CD4-positive, alpha-beta T cell (primary cell): ENCODE data around the gene GLG1. TPM values are rescaled to one million over a fixed set of nuclear protein-coding genes. Genes with fewer than 3 reads are reported as not detected.
A peak's percentile ranks its signal among the peaks of the same experiment; 100 is the strongest.

Source experiments
- ATAC-seq: fragments of 200-7000 bp; cut with Tn5 transposase; one replicate; pipeline ENCODE4 v1.10.0; 2022; ENCODE audit warnings: mild to moderate bottlenecking; ENCODE audit not compliant: poor library complexity
- CTCF ChIA-PET: fragments of 350-600 bp; sonication (Branson Sonifier 250); formaldehyde crosslinking; loops from one replicate; lab custom pipeline; 2021; ENCODE audit warnings: antibody characterized with exemption, inconsistent platforms; lab: Charles Lee
- POLR2A ChIA-PET: fragments of 350-600 bp; sonication (Branson Sonifier 250); formaldehyde crosslinking; loops from one replicate; lab custom pipeline; 2021; ENCODE audit warnings: antibody characterized with exemption, inconsistent platforms; lab: Charles Lee
- DNase-seq, 14 experiments: peaks; one replicate each; pipeline ENCODE4 v3.0.0-alpha.2; 2013 to 2020; ENCODE audit warnings: mixed read lengths in 2 of 14
- H3K27ac ChIP-seq, 2 donors: one replicate each; pipeline versions ENCODE4 v1.5.1 to v1.7.0; 2013; ENCODE audit warnings: low read length in 2 of 2, low read depth in 1 of 2, mild to moderate bottlenecking in 1 of 2
- H3K27me3 ChIP-seq, 2 experiments: 1 replicate in 1 of 2; 2 replicates in 1 of 2; pipeline versions ENCODE4 v1.6.1 to v1.7.0; 2013; ENCODE audit warnings: low read length in 2 of 2, control low read depth in 1 of 2, mild to moderate bottlenecking in 1 of 2, moderate library complexity in 1 of 2; ENCODE audit not compliant: insufficient read depth in 2 of 2, control insufficient read depth in 1 of 2
- H3K36me3 ChIP-seq: one replicate; pipeline ENCODE4 v1.6.1; 2013; ENCODE audit warnings: low read length, control low read depth; ENCODE audit not compliant: insufficient read depth
- H3K4me1 ChIP-seq: one replicate; pipeline ENCODE4 v1.6.1; 2013; ENCODE audit warnings: low read length, control low read depth; ENCODE audit not compliant: insufficient read depth
- H3K4me3 ChIP-seq: one replicate; pipeline ENCODE4 v1.5.1; 2013; ENCODE audit warnings: mild to moderate bottlenecking, low read length, moderate library complexity
- H3K9me3 ChIP-seq, 2 experiments: 1 replicate in 1 of 2; 2 replicates in 1 of 2; pipeline versions ENCODE4 v1.6.1 to v1.7.0; 2013; ENCODE audit warnings: low read length in 2 of 2, mild to moderate bottlenecking in 2 of 2, control low read depth in 1 of 2, moderate library complexity in 1 of 2; ENCODE audit not compliant: control insufficient read depth in 1 of 2, insufficient read depth in 1 of 2
- H3K27ac Mint-ChIP-seq: one replicate; pipeline ENCODE4 v1.8.0; 2020; ENCODE audit warnings: mixed read lengths
- H3K27me3 Mint-ChIP-seq: one replicate; pipeline ENCODE4 v1.8.0; 2021; ENCODE audit warnings: mixed read lengths
- H3K36me3 Mint-ChIP-seq: one replicate; pipeline ENCODE4 v1.8.0; 2021; ENCODE audit warnings: low read depth, mixed read lengths
- H3K4me1 Mint-ChIP-seq: one replicate; pipeline ENCODE4 v1.8.0; 2021; ENCODE audit warnings: low read depth, mixed read lengths
- H3K4me3 Mint-ChIP-seq: one replicate; pipeline ENCODE4 v1.8.0; 2020; ENCODE audit warnings: mild to moderate bottlenecking, mixed read lengths
- H3K9me3 Mint-ChIP-seq: one replicate; pipeline ENCODE4 v1.8.0; 2020; ENCODE audit warnings: mixed read lengths
- intact Hi-C, 2 experiments: fragments of 100-400 bp; cut with DNase I in 1 of 2; cut with micrococcal nuclease in 1 of 2; formaldehyde crosslinking; loops; one replicate each; pipeline versions ENCODE4 v1.15.1 to v1.9.0; 2023 to 2025; cut with DNase I, micrococcal nuclease
- total RNA-seq, 174 experiments: library from RNA in 2 of 174; stranded (reverse) in 2 of 174; gene quantifications; one replicate each; pipeline ENCODE4 v1.2.3 and lab custom pipeline; 2021 to 2026
- TF ChIP-seq, protein P1 (sequence below): fragments of 200-600 bp; IDR thresholded peaks from one replicate; pipeline ENCODE4 v1.8.0; 2022; ENCODE audit warnings: antibody characterized with exemption, mild to moderate bottlenecking

GLG1 gene
- total RNA-seq, 2 experiments from 2014 or later: 110 to 114 TPM

DNA sequence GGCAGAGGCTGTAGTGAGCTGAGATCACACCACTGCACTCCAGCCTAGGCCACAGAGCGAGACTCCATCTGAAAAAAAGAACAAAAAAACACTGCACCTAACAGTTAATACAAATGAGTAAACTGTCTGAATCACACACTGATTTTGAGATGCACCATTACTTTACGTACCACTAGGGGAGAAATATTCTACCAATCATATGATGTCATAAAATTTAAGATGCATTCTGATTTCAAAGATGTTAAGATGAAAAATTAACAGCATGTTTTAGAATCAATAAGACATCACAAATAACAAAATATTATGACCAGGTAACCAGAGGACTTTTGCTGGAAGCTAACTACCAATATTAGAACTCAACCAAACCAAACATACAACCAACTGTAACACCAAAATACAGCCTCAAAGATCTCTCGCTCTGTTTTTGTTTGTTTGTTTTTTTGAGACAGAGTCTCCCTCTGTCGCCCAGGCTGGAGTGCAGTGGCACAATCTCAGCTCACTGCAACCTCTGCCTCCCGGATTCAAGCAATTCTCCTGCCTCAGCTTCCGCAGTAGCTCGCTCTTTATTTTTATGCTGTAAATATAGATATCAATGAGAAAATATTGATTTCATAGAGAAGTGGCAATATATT is 31.6 kb downstream of the GLG1 start:
- ChIA-PET POLR2A (no interaction called here), CTCF (no interaction called here)
- peak overlapping the region; percentile 67 for H3K27ac Mint-ChIP-seq
- Histone ChIP-seq H3K9me3 (no peaks in the 10 kb centered on the region), H3K27ac (no peak overlapping the region), H3K4me3 (no peak overlapping the region), H3K27me3 (no peaks in the 10 kb centered on the region), H3K4me1 (peaks cover 54% of the 10 kb centered on the region), H3K36me3 (no peaks in the 10 kb centered on the region)
- peaks cover 82% of the 10 kb centered on the region for H3K4me1 Mint-ChIP-seq
- ATAC-seq (peak; percentile 47), DNase-seq (no peak)
- H3K4me3 Mint-ChIP-seq: no peak overlapping the region
- H3K27me3 Mint-ChIP-seq: no peaks in the 10 kb centered on the region
- TF ChIP-seq, protein P1, sequence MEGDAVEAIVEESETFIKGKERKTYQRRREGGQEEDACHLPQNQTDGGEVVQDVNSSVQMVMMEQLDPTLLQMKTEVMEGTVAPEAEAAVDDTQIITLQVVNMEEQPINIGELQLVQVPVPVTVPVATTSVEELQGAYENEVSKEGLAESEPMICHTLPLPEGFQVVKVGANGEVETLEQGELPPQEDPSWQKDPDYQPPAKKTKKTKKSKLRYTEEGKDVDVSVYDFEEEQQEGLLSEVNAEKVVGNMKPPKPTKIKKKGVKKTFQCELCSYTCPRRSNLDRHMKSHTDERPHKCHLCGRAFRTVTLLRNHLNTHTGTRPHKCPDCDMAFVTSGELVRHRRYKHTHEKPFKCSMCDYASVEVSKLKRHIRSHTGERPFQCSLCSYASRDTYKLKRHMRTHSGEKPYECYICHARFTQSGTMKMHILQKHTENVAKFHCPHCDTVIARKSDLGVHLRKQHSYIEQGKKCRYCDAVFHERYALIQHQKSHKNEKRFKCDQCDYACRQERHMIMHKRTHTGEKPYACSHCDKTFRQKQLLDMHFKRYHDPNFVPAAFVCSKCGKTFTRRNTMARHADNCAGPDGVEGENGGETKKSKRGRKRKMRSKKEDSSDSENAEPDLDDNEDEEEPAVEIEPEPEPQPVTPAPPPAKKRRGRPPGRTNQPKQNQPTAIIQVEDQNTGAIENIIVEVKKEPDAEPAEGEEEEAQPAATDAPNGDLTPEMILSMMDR: no peak
- intact Hi-C loops: no loop called here
- no peaks in the 10 kb centered on the region for H3K9me3 Mint-ChIP-seq
- H3K36me3 Mint-ChIP-seq: peaks cover 28% of the 10 kb centered on the region

DNA sequence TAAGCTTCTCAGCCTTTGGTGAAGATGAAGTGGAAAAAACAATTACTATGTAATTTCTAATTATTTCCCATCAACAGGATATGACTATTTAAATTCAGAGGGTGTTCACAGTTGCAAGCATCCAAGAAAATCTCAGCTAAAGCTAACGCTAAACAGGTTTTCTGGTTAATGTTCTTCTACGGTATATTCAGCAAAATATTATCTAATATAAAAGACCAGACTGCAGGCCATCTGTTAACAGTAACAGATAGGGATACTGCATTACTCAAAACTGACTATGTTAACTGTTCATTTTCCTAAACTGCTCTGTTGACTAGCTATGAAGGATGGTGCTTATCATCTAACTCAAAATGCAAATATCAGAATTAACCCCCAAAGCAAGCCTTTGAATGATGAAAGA is 32.8 kb downstream of the GLG1 start:
- CTCF ChIA-PET: no interaction called here
- H3K9me3 ChIP-seq: no peaks in the 10 kb centered on the region
- no peaks in the 10 kb centered on the region for H3K27me3 ChIP-seq
- Mint-ChIP-seq H3K36me3 (peaks cover 28% of the 10 kb centered on the region), H3K27ac (peak overlapping the region; percentile 62), H3K9me3 (no peaks in the 10 kb centered on the region), H3K4me3 (peak overlapping the region; percentile 32), H3K27me3 (no peaks in the 10 kb centered on the region), H3K4me1 (peaks cover 86% of the 10 kb centered on the region)
- no peak for DNase-seq
- H3K4me1 ChIP-seq: peaks cover 52% of the 10 kb centered on the region
- H3K4me3 ChIP-seq: no peak overlapping the region
- TF ChIP-seq, protein P1: no peak
- intact Hi-C loops: no loop called here
- POLR2A ChIA-PET: interaction anchor here (2.1 kb wide), 1 partner anchor 33 kb away, joined by 12 read pairs; the partner anchor contains the start of gene GLG1
- ATAC-seq: no peak
- no peak overlapping the region for H3K27ac ChIP-seq
- no peaks in the 10 kb centered on the region for H3K36me3 ChIP-seq

DNA sequence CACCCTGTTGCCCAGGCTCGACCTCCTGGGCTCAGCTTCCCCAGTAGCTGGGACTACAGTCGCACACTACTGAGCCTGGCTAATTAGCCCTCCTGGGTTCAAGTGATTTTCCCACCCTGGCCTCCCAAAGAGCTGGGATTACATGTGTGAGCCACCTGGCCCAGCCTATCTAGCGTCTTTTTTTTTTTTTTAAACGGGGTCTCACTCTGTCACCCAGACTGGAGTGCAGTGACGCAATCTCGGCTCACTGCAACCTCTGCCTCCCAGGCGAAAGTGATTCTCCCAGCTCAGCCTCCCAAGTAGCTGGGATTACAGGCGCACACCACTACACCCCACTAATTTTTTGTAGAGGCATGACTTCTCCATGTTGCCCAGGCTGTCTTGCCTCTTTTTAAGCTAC is 33.3 kb downstream of the GLG1 start:
- Mint-ChIP-seq H3K4me1 (peaks cover 86% of the 10 kb centered on the region), H3K36me3 (peaks cover 26% of the 10 kb centered on the region), H3K27me3 (no peaks in the 10 kb centered on the region), H3K27ac (peak overlapping the region; percentile 62), H3K4me3 (peak overlapping the region; percentile 32), H3K9me3 (no peaks in the 10 kb centered on the region)
- H3K4me1 ChIP-seq: peaks cover 51% of the 10 kb centered on the region
- TF ChIP-seq, protein P1: no peak
- H3K27me3 ChIP-seq: no peaks in the 10 kb centered on the region
- no peaks in the 10 kb centered on the region for H3K36me3 ChIP-seq
- no peak overlapping the region for H3K27ac ChIP-seq
- H3K4me3 ChIP-seq: no peak overlapping the region
- intact Hi-C loops: no loop called here
- POLR2A ChIA-PET: interaction anchor here (2.1 kb wide), 1 partner anchor 34 kb away, joined by 12 read pairs; the partner anchor contains the start of gene GLG1
- no peaks in the 10 kb centered on the region for H3K9me3 ChIP-seq
- ATAC-seq: no peak
- DNase-seq: no peak
- CTCF ChIA-PET: interaction anchor here (0.6 to 0.7 kb wide), 2 partner anchors 48 to 49 kb away, joined by 3 read pairs; no protein-coding TSS in a partner anchor
